Loucy (cell line): ENCODE measurements around the gene ILKAP.

Experiments used
- CTCF ChIP-seq: fragments of 200-600 bp; sonication (generic); conservative IDR thresholded peaks from 2 replicates; pipeline ENCODE4 v1.5.1; 2014; ENCODE audit warnings: mild to moderate bottlenecking, antibody characterized with exemption, low read length
- EZH2phosphoT487 ChIP-seq: fragments of 200-600 bp; IDR thresholded peaks from 2 replicates; pipeline ENCODE4 v1.6.1; 2018; ENCODE audit warnings: antibody characterized with exemption, mild to moderate bottlenecking, moderate library complexity, borderline replicate concordance

DNA sequence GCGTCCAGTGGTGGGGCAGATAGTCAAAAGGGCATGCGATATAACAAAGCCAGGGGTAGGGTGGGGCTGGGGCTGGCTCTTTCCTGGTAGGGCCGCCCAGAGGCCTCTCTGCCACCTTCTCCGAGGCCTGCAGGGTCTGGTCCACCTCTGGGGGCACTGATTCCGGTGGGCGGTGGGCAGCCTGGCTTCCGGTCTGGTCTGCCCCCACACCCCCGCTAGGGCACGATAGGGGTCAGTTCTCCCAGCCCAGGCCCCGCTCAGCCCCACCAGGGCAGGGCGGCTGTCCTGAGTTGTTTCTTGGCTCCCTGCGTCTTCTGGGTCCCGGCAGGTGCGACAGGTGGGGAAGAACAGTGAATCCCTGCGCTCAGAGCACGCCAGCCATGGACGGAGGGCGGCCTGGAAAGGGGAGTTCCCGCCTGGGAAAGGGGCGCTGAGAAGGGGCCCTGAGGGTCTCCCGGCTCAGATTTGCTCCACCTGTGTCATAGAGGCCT lies 45.4 kb downstream of the ILKAP start:
- TF ChIP-seq CTCF (no peak), EZH2phosphoT487 (no peak)
